Loucy (cell line): ENCODE data around the gene KRTAP10-8.

Source experiments
- H2AFZ ChIP-seq: fragments of 200-600 bp; sonication (generic); 2 replicates; pipeline ENCODE4 v1.6.0; 2016; ENCODE audit warnings: antibody characterized with exemption, mild to moderate bottlenecking, low read length, moderate library complexity
- H3F3A ChIP-seq: fragments of 200-600 bp; 2 replicates; pipeline ENCODE4 v1.6.0; 2016; ENCODE audit warnings: antibody characterized with exemption, low read depth, mild to moderate bottlenecking
- H3K27me3 ChIP-seq: fragments of 200-600 bp; sonication (generic); 2 replicates; pipeline ENCODE4 v1.6.1; 2014; ENCODE audit warnings: low read length, mild to moderate bottlenecking; ENCODE audit not compliant: insufficient read depth, poor library complexity, severe bottlenecking
- H3K36me3 ChIP-seq: fragments of 200-600 bp; sonication (generic); 2 replicates; pipeline ENCODE4 v1.6.1; 2016; ENCODE audit warnings: low read length; ENCODE audit not compliant: insufficient read depth
- H3K4me1 ChIP-seq: fragments of 200-600 bp; sonication (generic); 2 replicates; pipeline ENCODE4 v1.5.1; 2014; ENCODE audit warnings: low read length, mild to moderate bottlenecking; ENCODE audit not compliant: insufficient read depth, poor library complexity, severe bottlenecking
- H3K4me2 ChIP-seq: fragments of 200-600 bp; sonication (generic); 2 replicates; pipeline ENCODE4 v1.6.0; 2014; ENCODE audit warnings: antibody characterized with exemption, low read length, low read depth, mild to moderate bottlenecking; ENCODE audit not compliant: poor library complexity, severe bottlenecking
- H3K4me3 ChIP-seq: fragments of 200-600 bp; sonication (generic); 2 replicates; pipeline ENCODE4 v1.5.1; 2014; ENCODE audit warnings: low read length, mild to moderate bottlenecking, mixed read lengths; ENCODE audit not compliant: poor library complexity, severe bottlenecking
- H3K79me2 ChIP-seq: fragments of 200-600 bp; sonication (generic); 2 replicates; pipeline ENCODE4 v1.6.1; 2014; ENCODE audit warnings: low read length; ENCODE audit not compliant: insufficient read depth
- H3K9ac ChIP-seq: fragments of 200-600 bp; sonication (generic); 2 replicates; pipeline ENCODE4 v1.6.0; 2014; ENCODE audit warnings: mild to moderate bottlenecking, low read depth, low read length, moderate library complexity; ENCODE audit not compliant: poor library complexity, severe bottlenecking
- H3K9me2 ChIP-seq: fragments of 200-600 bp; sonication (generic); replicated peaks from 2 replicates; pipeline ENCODE4 v1.6.1; 2016; ENCODE audit warnings: low read depth, low read length, mixed read lengths
- H3K9me3 ChIP-seq: fragments of 200-600 bp; sonication (generic); 2 replicates; pipeline ENCODE4 v1.6.1; 2014; ENCODE audit warnings: mild to moderate bottlenecking, antibody characterized with exemption, low read length, low read depth; ENCODE audit not compliant: insufficient read depth
- H4K20me1 ChIP-seq: fragments of 200-600 bp; sonication (generic); 2 replicates; pipeline ENCODE4 v1.6.0; 2014; ENCODE audit warnings: antibody characterized with exemption, low read length, mild to moderate bottlenecking; ENCODE audit not compliant: insufficient read depth, poor library complexity, severe bottlenecking
- CTCF ChIP-seq: fragments of 200-600 bp; sonication (generic); conservative IDR thresholded peaks from 2 replicates; pipeline ENCODE4 v1.5.1; 2014; ENCODE audit warnings: mild to moderate bottlenecking, antibody characterized with exemption, low read length
- EZH2phosphoT487 ChIP-seq: fragments of 200-600 bp; IDR thresholded peaks from 2 replicates; pipeline ENCODE4 v1.6.1; 2018; ENCODE audit warnings: antibody characterized with exemption, mild to moderate bottlenecking, moderate library complexity, borderline replicate concordance

The KRTAP10-8 gene

DNA sequence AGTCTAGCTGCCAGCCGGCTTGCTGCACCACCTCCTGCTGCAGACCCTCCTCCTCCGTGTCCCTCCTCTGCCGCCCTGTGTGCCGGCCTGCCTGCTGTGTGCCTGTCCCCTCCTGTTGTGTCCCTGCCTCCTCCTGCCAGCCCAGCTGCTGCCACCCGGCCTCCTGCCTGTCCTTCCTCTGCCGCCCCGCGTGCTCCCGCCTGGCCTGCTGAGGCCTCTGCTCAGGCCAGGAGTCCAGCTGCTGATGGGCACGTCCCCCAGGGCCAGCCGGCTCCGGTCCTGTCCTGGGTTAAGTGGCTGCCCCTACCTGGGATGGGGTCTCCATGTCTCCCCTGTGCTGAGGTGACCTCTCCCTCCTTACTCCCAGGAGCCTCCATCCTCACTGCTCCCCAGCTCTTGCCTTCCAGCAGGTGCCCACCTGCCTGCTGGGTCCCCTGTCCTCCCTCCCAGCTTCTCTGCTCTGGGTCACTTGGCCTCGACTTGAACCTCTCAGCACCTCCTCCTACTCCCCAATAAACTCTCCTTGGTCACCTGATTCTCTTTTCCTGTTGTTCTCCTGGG is 870 bp downstream of the KRTAP10-8 start:
- H3F3A ChIP-seq, result no peaks in the 10 kb centered on the region
- H3K9me2 ChIP-seq, result no peaks in the 10 kb centered on the region
- H2AFZ ChIP-seq, result no peak overlapping the region
- no peaks in the 10 kb centered on the region for H4K20me1 ChIP-seq
- no peak overlapping the region for H3K9ac ChIP-seq
- no peak overlapping the region for H3K4me3 ChIP-seq
- H3K4me2 ChIP-seq, result no peak overlapping the region
- H3K79me2 ChIP-seq, result no peaks in the 10 kb centered on the region
- H3K9me3 ChIP-seq, result peaks cover 13% of the 10 kb centered on the region; the same call in 1 of the 2 replicates
- no peaks in the 10 kb centered on the region for H3K4me1 ChIP-seq
- H3K27me3 ChIP-seq, result no peaks in the 10 kb centered on the region
- H3K36me3 ChIP-seq, result no peaks in the 10 kb centered on the region
- no peak for TF ChIP-seq CTCF
- no peak for TF ChIP-seq EZH2phosphoT487

GRCh38 chr21:44613386-44614155 is 1.7 kb downstream of the KRTAP10-8 start:
- Histone ChIP-seq H3K36me3 (no peaks in the 10 kb centered on the region), H3K27me3 (no peaks in the 10 kb centered on the region), H3K79me2 (no peaks in the 10 kb centered on the region), H2AFZ (no peak overlapping the region), H3K4me3 (no peak overlapping the region), H3F3A (no peaks in the 10 kb centered on the region), H3K9ac (no peak overlapping the region), H3K4me1 (no peaks in the 10 kb centered on the region), H3K9me3 (peaks cover 13% of the 10 kb centered on the region; the same call in 1 of the 2 replicates), H4K20me1 (no peaks in the 10 kb centered on the region), H3K9me2 (no peaks in the 10 kb centered on the region), H3K4me2 (no peak overlapping the region)
- no peak for TF ChIP-seq EZH2phosphoT487
- TF ChIP-seq CTCF, result no peak

DNA sequence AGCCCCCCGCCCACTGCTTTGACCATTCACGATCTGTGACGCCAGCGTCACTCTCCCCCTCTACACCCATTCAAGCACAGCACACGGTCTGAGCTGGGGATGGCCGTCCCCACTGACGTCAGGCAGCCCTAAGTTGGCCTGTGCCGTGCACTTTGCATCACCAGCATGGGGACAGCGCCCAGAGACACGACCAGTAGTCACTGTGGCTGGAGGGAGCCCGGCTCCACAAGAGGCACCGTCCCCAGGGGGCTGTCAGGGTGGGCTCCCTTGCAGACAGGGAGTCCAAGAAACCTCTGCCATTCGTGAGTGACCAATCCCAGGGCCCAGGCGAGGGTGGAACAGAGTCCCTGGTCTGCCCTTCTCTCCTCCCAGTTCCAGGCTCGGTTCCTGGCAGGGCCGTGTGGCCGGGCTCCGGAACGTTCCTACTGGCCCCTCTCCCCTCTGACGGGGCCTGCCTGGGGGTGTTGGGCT is 2.3 kb downstream of the KRTAP10-8 start:
- no peak overlapping the region for H2AFZ ChIP-seq
- peaks cover 11% of the 10 kb centered on the region; the same call in 1 of the 2 replicates for H3K9me3 ChIP-seq
- H3F3A ChIP-seq, result no peaks in the 10 kb centered on the region
- no peak overlapping the region for H3K4me3 ChIP-seq
- no peaks in the 10 kb centered on the region for H3K9me2 ChIP-seq
- H3K4me2 ChIP-seq, result no peak overlapping the region
- no peaks in the 10 kb centered on the region for H4K20me1 ChIP-seq
- no peaks in the 10 kb centered on the region for H3K4me1 ChIP-seq
- no peaks in the 10 kb centered on the region for H3K79me2 ChIP-seq
- H3K9ac ChIP-seq, result no peak overlapping the region
- no peaks in the 10 kb centered on the region for H3K36me3 ChIP-seq
- no peak for TF ChIP-seq EZH2phosphoT487
- no peak for TF ChIP-seq CTCF
- no peaks in the 10 kb centered on the region for H3K27me3 ChIP-seq
